ENCODE data around the gene IKBIP. TPM values are rescaled to one million over a fixed set of nuclear protein-coding genes. Genes with fewer than 3 reads are reported as not detected.
"Not testable (repeated sequence)": the region's sequence is repeated elsewhere in the genome, so short reads cannot be mapped to it uniquely, and the experiment has no call there.

IKBIP gene
- total RNA-seq, 1 donor from 2014 or later: 28.5 TPM

- Histone ChIP-seq H3K27me3 (ENCODE audit: control insufficient read depth, insufficient read depth, low read length) (no peaks in the 10 kb centered on the region), H3K4me3 (ENCODE audit: low read depth, low read length) (no peak overlapping the region), H3K36me3 (ENCODE audit: control insufficient read depth, insufficient read depth, low read length) (peaks cover 2% of the 10 kb centered on the region)
- TF ChIP-seq CTCF (IDR thresholded peaks at IDR 0.05; ENCODE audit: insufficient read depth, low read length, poor library complexity, severe bottlenecking): no peak
- no peak for DNase-seq (ENCODE audit: low read depth)
Measured at GRCh38 chr12:98601924-98602323, 42.7 kb downstream of the IKBIP start.

- DNase-seq (ENCODE audit: low read depth); H3K36me3 ChIP-seq (ENCODE audit: control insufficient read depth, insufficient read depth, low read length): not testable (repeated sequence)
Measured at GRCh38 chr12:98597313-98597712, 47.3 kb downstream of the IKBIP start.

GRCh38 chr12:98595243-98595988 is 49.2 kb downstream of the IKBIP start:
- peaks cover 2% of the 10 kb centered on the region for H3K36me3 ChIP-seq (ENCODE audit: control insufficient read depth, insufficient read depth, low read length)
- peak overlapping the region; percentile 98 for H3K4me3 ChIP-seq (ENCODE audit: low read depth, low read length)
- TF ChIP-seq CTCF (IDR thresholded peaks at IDR 0.05; ENCODE audit: insufficient read depth, low read length, poor library complexity, severe bottlenecking): no peak
- DNase-seq (ENCODE audit: low read depth): peak; percentile 38
- H3K27me3 ChIP-seq (ENCODE audit: control insufficient read depth, insufficient read depth, low read length): no peaks in the 10 kb centered on the region

More at GRCh38 chr12:98597313-98597712, 47.3 kb downstream of the IKBIP start:
- H3K27me3 ChIP-seq (ENCODE audit: control insufficient read depth, insufficient read depth, low read length); H3K4me3 ChIP-seq (ENCODE audit: low read depth, low read length): not testable (repeated sequence)

GRCh38 chr12:98594050-98594835 is 50.3 kb downstream of the IKBIP start:
- peak overlapping the region; percentile 98 for H3K4me3 ChIP-seq (ENCODE audit: low read depth, low read length)
- no peaks in the 10 kb centered on the region for H3K27me3 ChIP-seq (ENCODE audit: control insufficient read depth, insufficient read depth, low read length)
- peaks cover 2% of the 10 kb centered on the region for H3K36me3 ChIP-seq (ENCODE audit: control insufficient read depth, insufficient read depth, low read length)
- TF ChIP-seq CTCF (IDR thresholded peaks at IDR 0.05; ENCODE audit: insufficient read depth, low read length, poor library complexity, severe bottlenecking): no peak
- DNase-seq (ENCODE audit: low read depth): no peak

GRCh38 chr12:98593351-98594049 is 51.1 kb downstream of the IKBIP start, which contains the start of gene SLC25A3:
Gene SLC25A3 (plus strand): TSS chr12:98593686. CDS start chr12:98593979, 293 bp downstream.
- Histone ChIP-seq H3K36me3 (ENCODE audit: control insufficient read depth, insufficient read depth, low read length) (peaks cover 2% of the 10 kb centered on the region), H3K4me3 (ENCODE audit: low read depth, low read length) (peak within 1 kb of the TSS; percentile 98), H3K27me3 (ENCODE audit: control insufficient read depth, insufficient read depth, low read length) (no peaks in the 10 kb centered on the region)
- TF ChIP-seq CTCF (IDR thresholded peaks at IDR 0.05; ENCODE audit: insufficient read depth, low read length, poor library complexity, severe bottlenecking): no peak
- DNase-seq (ENCODE audit: low read depth): peak; percentile 93

GRCh38 chr12:98592825-98593322 is 51.7 kb downstream of the IKBIP start:
- Histone ChIP-seq H3K4me3 (ENCODE audit: low read depth, low read length) (peak overlapping the region; percentile 40), H3K27me3 (ENCODE audit: control insufficient read depth, insufficient read depth, low read length) (no peaks in the 10 kb centered on the region), H3K36me3 (ENCODE audit: control insufficient read depth, insufficient read depth, low read length) (no peaks in the 10 kb centered on the region)
- no peak for DNase-seq (ENCODE audit: low read depth)
- no peak for TF ChIP-seq CTCF (IDR thresholded peaks at IDR 0.05; ENCODE audit: insufficient read depth, low read length, poor library complexity, severe bottlenecking)
